IPS-11a (cell line): Measurements from ENCODE around the gene CLSTN2.

ENCODE experiments used
- H3K4me3 ChIP-seq: one replicate; pipeline ENCODE4 v1.5.1; 2013; ENCODE audit warnings: low read depth, low read length, control low read depth

The CLSTN2 gene

DNA sequence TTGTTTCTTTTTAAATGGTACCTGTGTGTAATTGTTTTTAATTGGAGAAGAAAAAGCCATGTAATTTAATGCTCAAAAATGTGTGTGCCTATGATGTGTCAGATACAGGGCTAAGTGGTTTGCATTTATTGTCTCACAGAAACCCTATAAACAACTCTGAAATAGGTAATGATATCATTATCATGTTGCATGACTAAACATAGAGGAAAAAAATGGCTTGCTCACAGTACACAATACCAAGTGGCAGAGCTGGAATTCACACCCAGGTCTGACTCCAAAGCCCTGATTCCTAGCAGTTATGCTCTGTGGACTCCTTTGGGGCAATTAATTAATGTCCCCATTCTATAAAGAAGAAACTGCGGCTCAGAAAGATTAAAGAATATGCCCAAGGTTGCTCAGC, 505.5 kb downstream of the CLSTN2 start:
- H3K4me3 ChIP-seq = no peak overlapping the region

DNA sequence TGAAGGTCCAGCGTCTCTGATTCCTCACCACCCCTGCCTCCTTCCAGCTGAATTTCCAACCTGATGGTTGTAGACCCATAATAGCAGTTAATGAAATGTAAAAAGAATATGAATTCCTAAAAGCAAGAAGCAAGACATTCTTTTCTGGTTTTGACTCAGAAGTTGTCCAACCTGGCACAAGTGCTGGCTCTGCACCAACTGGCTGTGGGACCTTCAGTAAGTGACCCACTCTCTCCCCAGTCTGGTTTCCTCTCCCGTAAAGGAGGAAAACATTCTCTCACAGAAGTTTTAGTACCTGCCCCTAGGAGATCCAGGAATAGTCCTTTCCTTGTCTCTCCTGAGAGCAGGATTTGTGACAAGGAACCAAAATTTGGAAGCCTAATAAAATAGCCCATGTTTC, 506.0 kb downstream of the CLSTN2 start:
- no peak overlapping the region for H3K4me3 ChIP-seq

DNA sequence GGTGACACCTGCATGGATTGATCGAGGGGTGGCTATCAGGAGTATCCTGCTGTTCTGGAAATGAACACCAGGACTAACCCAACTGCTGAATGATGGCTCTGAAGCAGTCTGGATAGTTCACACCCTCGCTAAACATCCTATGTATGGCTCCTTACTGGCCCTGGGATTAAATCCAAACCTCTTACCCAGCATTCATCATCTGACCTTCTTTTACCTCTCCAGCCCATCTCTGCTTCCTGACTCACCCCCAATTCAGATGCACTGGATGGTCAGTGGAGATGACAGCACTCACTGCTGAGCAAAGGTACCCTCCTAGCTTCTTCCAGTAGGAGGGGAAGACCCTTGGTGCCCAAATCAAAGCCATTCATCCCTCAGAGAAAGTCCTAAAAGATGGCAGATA, 507.6 kb downstream of the CLSTN2 start:
- H3K4me3 ChIP-seq = no peak overlapping the region

DNA sequence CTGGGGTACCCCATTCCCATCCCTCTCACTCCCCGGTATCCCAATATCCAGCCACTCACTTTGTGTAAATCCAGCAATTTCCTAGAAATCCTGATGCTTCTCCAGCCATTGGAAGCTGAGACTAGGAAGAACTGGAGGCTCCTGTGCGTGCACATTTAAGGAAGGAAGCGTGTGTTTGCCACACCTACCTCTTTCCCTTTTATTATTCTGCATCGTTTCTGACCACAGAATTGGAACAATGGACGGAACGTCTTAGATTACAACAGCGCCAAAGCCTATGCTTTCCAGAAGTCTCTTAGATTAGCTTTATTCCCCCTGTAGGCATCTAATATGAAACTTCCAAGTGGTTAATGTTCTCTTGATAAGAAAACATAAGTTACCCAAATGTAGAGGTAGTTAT, 508.1 kb downstream of the CLSTN2 start:
- H3K4me3 ChIP-seq = no peak overlapping the region

DNA sequence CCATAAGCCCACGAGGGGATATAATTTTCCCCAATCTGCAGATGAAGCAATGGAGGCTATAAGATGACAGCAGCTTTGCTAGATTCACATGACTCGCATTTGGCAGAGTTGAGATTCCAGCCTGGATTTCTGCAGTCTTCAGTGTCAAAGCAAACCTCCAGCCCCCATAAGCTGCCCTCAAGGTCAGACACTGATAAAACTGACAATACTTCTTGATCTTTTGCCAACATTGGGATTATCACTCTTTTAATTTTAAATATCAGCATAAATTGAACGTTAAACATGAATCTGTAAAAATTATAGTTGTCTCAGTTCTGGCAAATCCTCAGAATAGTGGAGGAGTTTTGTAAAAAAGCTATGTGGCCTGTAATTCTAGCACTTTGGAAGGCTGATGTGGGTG, 508.8 kb downstream of the CLSTN2 start:
- H3K4me3 ChIP-seq = no peak overlapping the region

DNA sequence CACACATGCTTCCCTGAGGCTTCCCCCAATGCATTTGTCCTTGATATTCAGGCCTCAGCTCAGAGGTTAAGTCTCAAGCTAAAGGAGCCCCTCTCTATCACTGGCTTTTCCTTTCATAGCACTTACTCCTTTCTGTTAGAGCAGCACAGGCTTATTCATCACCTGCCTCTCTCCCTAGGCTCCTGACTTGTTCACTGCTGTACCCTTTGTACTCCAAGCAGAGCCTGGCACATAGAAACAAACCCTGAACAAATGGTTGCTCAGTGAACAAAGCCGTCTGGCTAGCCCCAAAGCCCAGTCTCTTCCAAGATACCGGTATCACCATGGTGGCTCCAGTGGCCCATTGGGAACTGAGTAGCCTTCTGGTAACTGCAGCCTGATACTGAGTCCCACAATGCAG, 511.7 kb downstream of the CLSTN2 start:
- no peak overlapping the region for H3K4me3 ChIP-seq

DNA sequence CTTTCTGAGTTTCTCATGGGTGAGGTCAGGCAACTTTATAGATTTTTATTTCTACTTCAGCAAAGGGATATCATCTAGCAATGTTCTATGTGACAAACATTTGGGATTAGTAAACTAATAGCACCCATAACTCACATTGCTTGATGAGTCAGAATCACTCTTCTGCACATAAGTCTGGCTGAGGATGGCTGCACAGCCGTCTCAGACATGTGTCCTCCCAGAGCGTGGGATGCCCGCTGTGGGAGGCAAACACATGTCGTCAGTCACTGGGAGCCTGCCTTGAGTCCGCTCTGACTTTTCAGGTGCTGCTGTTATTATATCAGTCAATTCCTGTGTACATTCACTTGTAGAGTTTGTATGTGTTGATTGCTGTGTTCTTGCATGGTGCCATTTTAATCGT, 512.2 kb downstream of the CLSTN2 start:
- H3K4me3 ChIP-seq = no peak overlapping the region

DNA sequence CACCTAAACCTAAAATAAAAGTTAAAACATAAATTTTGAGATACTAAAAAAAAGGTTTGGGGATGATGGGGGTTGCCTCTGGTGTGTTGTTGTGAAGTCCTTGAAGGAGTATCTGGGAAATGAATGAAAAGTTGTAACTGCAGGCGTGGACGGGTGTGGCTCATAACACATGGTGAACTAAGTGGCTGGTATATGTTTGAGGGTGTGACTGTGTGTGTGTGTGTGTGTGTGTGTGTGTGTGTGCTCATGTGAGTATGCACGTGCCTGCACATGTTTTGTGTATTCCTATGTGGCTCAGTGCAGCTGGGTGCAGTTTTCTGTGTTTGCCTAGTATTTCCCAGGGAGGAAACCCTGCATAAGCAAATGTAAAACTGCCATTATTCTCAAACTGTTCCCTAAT, 513.0 kb downstream of the CLSTN2 start:
- no peak overlapping the region for H3K4me3 ChIP-seq

DNA sequence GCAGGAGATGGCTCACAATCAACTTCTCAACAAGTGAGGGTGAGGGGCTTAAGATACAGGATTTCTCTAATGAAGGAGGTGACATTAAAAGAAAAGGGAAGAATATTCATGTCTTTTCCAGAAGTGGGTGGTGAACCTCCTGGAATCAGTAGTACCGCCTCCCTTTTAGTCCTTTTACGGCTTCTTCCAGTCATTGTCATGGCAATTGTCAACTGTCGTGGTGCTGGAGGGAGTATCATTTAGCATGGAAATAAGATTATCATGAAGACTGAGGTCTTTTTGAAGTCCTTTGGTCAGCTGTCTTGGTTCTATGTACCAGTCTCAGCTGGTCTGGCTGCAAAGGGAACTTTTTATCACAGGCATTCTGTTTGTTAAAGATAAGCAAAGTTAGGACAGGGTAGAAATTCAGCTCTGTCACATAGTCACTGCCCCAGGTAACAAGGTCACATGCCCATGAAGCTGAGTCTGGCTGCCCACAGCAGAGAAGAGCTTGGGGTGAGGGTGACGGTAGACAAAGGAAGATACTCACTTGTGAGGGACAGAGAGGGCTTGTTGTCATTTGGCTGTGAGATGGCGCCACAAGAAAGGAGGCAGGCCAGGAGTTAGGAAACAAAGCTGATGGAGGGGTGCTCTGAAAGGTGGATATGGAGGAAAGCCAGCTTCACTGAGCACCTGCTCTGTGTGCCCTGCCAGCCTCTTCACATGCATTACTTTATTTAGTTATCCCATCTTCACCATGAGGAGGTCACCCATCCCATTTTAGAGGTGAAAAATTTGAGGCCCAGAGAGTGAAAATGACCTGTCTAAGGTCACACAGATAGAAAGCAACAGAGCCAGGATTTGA, 514.6 kb downstream of the CLSTN2 start:
- H3K4me3 ChIP-seq = no peak overlapping the region

DNA sequence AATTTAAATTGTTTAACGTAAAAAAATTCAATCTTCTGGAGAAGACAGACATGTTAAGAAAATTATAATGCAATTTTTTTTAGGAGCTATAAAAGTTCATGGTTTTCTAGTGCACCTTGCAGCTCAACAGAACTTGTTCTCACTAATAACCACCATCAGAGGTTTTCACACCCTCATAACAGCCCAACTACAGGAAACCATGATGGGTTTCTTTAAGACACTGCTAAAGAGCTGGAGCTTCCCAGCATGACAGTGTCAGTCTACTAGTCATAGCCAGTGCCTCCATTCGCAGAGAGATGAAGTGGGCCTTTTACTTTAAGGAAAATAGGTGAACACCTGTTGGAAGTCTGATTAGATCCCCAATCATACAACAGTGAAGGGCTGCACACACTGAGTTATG, 518.8 kb downstream of the CLSTN2 start:
- no peak overlapping the region for H3K4me3 ChIP-seq

DNA sequence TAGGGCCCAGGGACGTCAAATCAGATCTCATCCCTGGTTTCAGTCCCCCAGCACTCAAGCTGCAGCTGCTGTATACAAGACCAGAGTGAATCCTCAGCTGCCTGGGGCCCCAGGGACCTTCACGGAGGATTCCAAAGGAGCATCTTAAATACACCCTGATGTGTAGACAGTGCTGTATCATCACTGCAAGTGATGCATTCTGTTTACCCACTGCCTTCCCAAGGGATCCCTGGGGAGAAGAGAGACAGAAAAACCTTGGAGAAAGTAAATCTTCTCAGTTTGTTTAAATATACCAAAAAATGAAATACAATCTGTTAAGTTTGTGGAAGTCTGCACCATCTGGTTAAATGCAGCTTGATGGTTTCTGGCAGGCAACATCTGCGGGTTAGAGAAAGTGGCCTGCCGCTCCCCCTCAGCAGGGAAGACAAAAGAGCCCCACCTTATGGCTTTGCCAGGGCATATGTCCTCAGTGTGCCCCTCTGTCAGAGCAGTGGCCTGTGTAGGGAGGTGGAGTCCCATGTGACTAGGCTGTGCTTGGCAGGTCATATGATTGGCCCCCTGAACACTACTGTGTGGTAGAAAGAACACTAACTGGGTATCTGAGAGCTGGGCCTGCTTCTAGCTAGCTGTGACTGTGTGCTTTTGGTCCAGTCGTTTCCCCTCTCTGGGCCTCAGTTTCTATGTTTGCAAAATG, 520.7 kb downstream of the CLSTN2 start:
- no peak overlapping the region for H3K4me3 ChIP-seq

DNA sequence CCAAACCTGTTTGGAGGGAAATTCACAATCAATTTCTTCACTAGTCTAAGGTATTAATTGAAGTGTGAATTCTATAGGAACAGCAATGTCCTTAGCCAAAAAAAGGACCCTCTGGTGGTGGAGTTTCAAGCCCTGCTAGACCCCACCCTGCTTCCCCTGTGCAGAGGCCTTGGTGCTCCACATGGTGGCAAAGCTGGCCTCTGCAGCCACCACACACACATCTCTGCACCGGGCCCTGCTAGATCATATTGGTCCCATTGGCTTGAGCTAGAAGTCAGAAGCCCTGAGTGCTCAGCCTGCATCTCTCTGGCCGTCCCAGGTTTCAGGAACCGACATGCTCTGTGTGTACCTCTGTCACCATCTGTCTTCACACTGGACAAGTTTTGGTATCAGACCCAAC, 522.0 kb downstream of the CLSTN2 start:
- no peak overlapping the region for H3K4me3 ChIP-seq

DNA sequence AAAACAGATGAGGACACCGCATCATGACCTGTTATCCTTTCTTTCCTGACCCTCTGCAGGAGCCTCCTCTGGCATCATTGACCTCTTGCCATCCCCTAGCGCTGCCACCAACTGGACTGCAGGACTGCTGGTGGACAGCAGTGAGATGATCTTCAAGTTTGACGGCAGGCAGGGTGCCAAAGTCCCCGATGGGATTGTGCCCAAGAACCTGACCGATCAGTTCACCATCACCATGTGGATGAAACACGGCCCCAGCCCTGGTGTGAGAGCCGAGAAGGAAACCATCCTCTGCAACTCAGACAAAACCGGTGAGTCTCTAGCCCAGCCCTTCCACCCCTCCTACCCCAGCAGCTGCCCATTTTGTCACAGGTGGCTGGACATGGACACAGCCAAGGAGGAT, 524.5 kb downstream of the CLSTN2 start:
- no peak overlapping the region for H3K4me3 ChIP-seq

DNA sequence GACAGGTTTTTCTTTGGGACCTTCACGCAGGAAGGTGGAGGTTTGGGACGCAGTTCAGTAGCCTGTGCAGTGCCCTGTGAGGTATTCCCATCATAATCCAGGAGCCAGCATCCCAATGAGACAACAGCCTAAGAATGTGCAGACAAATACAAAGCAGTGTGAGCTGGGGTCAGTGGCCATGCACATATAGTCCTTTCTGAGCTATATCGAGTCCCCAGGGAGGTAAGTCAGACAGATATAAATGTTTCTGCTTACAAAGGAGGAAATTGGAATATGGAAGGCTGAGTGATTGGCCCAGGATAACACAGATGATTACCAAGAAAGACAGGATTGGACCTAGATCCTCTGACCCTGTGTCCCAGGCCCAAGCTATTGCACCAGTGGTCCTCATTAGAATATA, 526.3 kb downstream of the CLSTN2 start:
- H3K4me3 ChIP-seq = no peak overlapping the region

DNA sequence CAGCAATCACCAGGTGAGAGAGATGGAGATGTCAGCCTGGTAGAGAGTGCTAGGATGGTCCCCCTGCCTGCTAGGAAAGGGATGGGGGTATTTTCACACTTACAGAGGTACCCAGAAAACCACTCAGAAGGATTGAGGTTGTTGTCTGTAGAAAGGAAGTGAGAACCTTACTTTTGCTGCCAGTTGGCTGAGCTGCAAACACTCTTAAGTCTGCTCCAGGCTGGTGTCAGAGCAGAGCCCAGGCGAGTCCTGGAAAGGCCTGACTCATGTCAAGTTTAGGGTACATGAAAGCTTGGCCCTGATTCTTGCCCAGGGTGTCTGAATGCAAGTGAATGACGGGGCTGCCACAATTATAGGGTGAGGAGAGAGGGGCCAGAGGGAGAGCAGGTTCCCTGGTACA, 528.4 kb downstream of the CLSTN2 start:
- H3K4me3 ChIP-seq = no peak overlapping the region

DNA sequence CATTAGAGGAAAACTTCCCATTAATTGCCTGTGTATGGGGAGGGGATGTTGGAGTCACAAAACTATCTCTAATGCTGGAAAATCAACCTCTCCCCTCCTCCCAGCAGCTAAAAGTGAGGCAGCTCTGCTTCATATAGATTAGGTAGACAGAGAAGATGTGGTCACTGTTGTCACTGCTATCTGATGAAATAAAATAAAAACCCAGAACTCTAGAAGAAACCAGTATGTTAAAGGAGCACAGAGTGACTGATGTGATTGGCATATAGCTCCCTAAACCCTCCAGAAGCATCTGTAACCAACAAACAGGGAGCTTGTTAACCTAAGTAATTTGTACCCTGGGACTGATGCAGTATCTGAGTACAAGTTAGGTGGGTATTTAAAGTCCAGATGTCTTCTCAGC, 531.0 kb downstream of the CLSTN2 start:
- H3K4me3 ChIP-seq = no peak overlapping the region

DNA sequence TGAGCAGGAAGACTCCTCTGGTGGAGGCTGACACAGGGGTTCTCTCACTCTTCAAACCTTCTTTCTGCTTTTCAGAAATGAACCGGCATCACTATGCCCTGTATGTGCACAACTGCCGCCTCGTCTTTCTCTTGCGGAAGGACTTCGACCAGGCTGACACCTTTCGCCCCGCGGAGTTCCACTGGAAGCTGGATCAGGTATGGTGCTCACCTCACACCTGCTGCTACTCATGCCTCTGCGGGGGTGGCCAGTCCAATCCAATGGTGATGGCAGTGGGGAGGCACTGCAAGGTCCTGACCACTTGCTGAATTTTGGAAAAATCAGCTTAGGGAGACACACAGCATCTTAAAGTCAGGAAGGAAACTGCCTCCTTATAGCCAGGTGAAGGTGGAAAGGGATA, 531.5 kb downstream of the CLSTN2 start:
- no peak overlapping the region for H3K4me3 ChIP-seq

DNA sequence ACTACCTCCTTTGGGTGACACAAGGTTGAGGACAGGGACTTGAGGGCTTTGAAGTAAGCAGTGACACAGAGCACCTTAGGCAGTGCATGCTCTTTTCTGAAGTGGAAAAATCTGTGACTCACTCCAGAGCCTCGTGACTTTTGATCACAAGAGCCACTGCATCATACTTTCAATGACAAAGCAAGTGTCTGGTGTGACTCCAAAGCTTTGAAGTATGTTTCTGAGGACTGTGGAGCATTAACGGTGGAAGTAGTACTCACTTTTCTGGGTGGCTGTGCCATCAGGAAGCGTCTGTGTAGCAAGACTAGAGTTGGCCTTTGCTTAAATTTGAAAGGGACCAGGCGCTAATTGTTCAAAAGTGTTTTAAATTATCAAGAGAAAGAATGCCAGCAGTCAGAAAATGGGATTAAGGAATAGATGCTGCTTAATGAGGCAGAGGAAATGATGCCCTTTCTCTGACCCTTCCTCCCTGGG, 532.2 kb downstream of the CLSTN2 start:
- no peak overlapping the region for H3K4me3 ChIP-seq

DNA sequence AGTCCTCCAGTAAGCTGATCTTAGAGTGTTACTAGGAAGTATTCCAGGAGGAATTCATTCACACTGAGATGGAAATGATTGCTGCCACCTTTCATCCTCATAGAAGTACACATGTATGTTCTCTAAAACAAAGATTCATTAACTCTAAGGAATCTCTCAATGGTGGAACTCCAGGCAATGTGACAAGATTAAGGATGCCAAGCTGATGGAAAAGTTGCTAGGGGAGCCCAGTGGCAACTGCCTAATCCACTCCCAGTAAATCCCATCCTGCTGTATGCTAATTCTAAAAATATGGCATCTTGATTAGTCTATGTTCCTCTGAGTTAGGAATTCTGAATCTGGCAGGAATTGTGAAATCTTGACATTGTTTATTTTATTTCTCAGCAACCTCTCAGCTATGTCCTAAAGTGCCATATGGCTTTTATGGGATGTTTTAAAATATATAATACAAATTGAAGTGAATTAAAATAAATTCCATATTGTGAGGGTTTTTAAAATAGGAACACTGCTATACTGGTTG, 532.9 kb downstream of the CLSTN2 start:
- H3K4me3 ChIP-seq = no peak overlapping the region

DNA sequence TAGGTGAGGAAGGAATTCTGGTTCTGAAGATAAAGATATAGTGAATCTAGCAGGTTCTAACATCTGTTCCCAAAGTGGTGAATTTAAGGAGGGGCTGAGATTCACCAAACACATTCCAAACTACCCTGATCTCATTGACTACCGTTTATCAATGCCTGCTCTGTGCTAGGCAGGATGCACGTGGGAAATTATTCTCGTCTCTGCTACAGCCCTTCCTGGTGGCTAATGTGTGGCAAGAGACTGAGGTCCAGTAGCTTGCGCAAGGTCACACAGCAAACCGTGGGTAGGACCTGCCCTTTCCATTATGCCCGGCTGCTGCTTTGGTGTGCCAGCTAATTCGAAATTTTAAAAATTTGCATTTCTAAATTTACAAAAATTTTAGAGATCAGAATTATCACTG, 533.4 kb downstream of the CLSTN2 start:
- H3K4me3 ChIP-seq = no peak overlapping the region

DNA sequence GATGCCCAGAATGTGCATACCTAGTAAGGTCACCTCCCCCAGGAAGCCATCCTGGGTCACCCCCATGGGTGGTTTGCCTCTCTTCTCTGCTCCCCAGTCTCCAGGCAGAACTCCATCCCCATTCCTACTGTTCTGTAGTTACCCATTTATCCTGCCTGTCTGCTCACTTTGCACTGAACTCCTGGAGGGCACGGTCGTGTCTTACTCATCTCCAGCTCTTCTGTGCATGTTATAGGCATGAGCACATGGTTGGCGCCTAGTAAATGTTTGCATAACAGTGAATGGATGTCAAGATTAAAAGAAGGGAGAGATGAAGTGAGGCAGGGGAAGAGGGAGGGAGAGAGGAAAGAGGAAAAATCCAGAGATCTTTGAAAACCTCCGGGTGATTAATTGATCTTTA, 534.5 kb downstream of the CLSTN2 start:
- H3K4me3 ChIP-seq = no peak overlapping the region

DNA sequence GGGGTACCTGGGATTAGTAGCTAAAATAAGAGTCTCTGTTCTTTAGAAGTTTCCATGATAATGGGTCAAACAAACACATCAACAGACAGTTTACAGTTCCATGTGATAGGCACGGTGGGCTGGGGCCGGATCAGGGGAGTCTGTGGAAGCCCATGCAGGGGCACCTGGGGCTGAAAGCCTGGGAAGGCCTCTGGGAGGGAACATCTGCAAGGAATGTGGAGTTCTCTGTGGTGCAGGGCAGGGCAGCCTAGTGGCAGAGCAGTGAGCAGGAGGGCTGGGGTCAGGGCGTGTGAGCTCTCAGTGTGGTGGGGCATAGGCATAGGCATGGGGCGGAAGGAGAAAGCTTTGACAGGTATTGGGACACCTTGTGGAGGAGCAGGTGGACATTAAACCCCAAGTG, 535.2 kb downstream of the CLSTN2 start:
- no peak overlapping the region for H3K4me3 ChIP-seq
